GM23338 (cell line): ENCODE data around the gene CNOT1. TPM values are rescaled to one million over a fixed set of nuclear protein-coding genes. Genes with fewer than 3 reads are reported as not detected.
A peak's percentile ranks its signal among the peaks of the same experiment; 100 is the strongest.

Experiments
- polyA plus RNA-seq: library from polyadenylated mRNA; unstranded; fragments of >200 nt; fragmentation: Nextera tagmentation; extraction: Ambion mirVana; gene quantifications from 2 replicates; pipeline ENCODE4 v1.2.1, GENCODE V29; 2016
- small RNA-seq: library from RNA; depleted of rRNA; stranded (forward); fragments of <200 nt; gene quantifications from one replicate; pipeline ENCODE3, GENCODE V24; 2014; ENCODE audit warnings: low replicate concordance
- total RNA-seq: library from RNA; depleted of rRNA; stranded (reverse); fragments of >200 nt; shearing (Covaris generic); gene quantifications from 2 replicates; pipeline ENCODE4 v1.2.3, GENCODE V29; 2014; rRNA removed

Gene CNOT1
- total and polyA plus RNA-seq, 2 experiments from 2014 or later = 59.2 to 298 TPM

Small RNA genes lying within 50 kb of the gene (small RNA-seq; reads per million reads assigned to genes)
- gene RNU6-103P = not detected
- gene SNORA46 = 67.8 reads per million, percentile 99 among the genes with 10 or more reads in this experiment
- not detected for gene SNORA50A

Other genes with a start within 250 kb of the CNOT1 start
- 17.0 and 17.8 TPM in 2 replicates for gene GINS3, start 237.4 kb downstream of the CNOT1 start, total RNA-seq
- gene GINS3, start 237.4 kb downstream of the CNOT1 start, polyA plus RNA-seq = 8.8 and 9.4 TPM in 2 replicates
- 29.8 and 32.1 TPM in 2 replicates for gene NDRG4, start 129.7 kb downstream of the CNOT1 start, total RNA-seq
- 16.3 TPM in 2 replicates for gene NDRG4, start 129.7 kb downstream of the CNOT1 start, polyA plus RNA-seq
- gene SETD6, start 114.3 kb downstream of the CNOT1 start, total RNA-seq = 54.0 and 61.3 TPM in 2 replicates
- 33.7 and 39.7 TPM in 2 replicates for gene SETD6, start 114.3 kb downstream of the CNOT1 start, polyA plus RNA-seq
- 22.9 and 27.8 TPM in 2 replicates for gene SLC38A7, start 54.9 kb upstream of the CNOT1 start, total RNA-seq
- gene SLC38A7, start 54.9 kb upstream of the CNOT1 start, polyA plus RNA-seq = 13.6 and 13.9 TPM in 2 replicates
- 177 and 205 TPM in 2 replicates for gene GOT2, start 104.5 kb upstream of the CNOT1 start, total RNA-seq
- gene GOT2, start 104.5 kb upstream of the CNOT1 start, polyA plus RNA-seq = 130 and 133 TPM in 2 replicates